Measurements from ENCODE around the gene HOXB3.

DNA sequence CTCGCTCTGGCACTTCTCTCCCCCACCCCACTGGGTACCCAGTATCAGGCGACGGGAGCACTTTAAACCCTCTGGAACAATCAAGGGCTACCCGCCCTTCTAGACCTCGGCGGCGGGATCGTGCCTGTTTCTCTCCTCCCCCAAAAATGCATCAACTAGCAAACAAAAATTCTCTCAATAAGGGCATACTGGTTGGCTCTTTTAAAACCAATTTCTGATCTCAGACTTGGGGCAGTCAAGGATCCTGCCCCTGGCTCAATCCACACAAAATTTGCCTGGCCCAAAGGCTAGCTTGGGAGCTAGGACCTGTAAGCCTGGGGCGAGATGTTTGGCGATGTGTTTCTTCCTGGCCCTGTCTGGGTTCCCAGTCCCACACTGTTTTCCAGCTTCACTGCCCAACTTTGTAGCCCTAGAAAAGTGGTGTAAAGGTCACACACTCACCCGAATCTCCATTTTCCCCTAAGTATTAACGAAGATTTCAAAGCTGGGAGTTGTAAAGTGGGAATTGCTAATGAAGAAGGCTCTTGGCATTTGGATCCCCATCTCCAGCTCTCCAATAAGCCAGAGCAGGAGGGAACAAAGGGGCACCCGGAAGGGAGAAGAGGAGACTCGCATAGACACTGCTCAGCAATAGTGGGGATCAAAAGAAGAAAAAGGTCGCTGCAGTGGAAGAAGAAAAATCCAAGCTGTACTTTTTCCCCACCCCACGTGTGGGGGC is 30.8 kb downstream of the HOXB3 start:
- TF ChIP-seq POLR2A (IDR thresholded peaks at IDR 0.05), result no peak
- TF ChIP-seq CTCF (IDR thresholded peaks at IDR 0.05), result no peak
